Non-pigmented ciliary epithelial cell (primary cell): ENCODE results near the gene SMYD5.
"Not testable (repeated sequence)": the region's sequence is repeated elsewhere in the genome, so short reads cannot be mapped to it uniquely, and the experiment has no call there.

Experiments
- DNase-seq: peaks from one replicate; pipeline ENCODE4 v3.0.0-alpha.2; 2010; ENCODE audit warnings: low read depth

Gene SMYD5

GRCh38 chr2:73259704-73260337, 45.8 kb downstream of the SMYD5 start:
- DNase-seq, result no peak

GRCh38 chr2:73260338-73260984, 46.4 kb downstream of the SMYD5 start:
- no peak for DNase-seq

GRCh38 chr2:73262108-73262651, 48.1 kb downstream of the SMYD5 start:
- DNase-seq, result no peak

- not testable (repeated sequence) for DNase-seq
These were observed 48.8 kb downstream of the SMYD5 start for GRCh38 chr2:73262691-73263429.

GRCh38 chr2:73263540-73264331, 49.7 kb downstream of the SMYD5 start:
- no peak for DNase-seq

- DNase-seq, result no peak
These were observed 50.2 kb downstream of the SMYD5 start for GRCh38 chr2:73264332-73264606.

GRCh38 chr2:73264783-73265182, 50.7 kb downstream of the SMYD5 start:
- no peak for DNase-seq

- no peak for DNase-seq
These were observed 51.4 kb downstream of the SMYD5 start for GRCh38 chr2:73265298-73266060.

- no peak for DNase-seq
These were observed 52.2 kb downstream of the SMYD5 start for GRCh38 chr2:73266061-73266901.

GRCh38 chr2:73267008-73267407, 53.0 kb downstream of the SMYD5 start:
- no peak for DNase-seq

- DNase-seq, result no peak
These were observed 54.4 kb downstream of the SMYD5 start for GRCh38 chr2:73268366-73268829.

- no peak for DNase-seq
These were observed 55.0 kb downstream of the SMYD5 start for GRCh38 chr2:73268830-73269685.

- no peak for DNase-seq
These were observed 55.8 kb downstream of the SMYD5 start for GRCh38 chr2:73269686-73270465.

GRCh38 chr2:73272270-73272669, 58.2 kb downstream of the SMYD5 start:
- no peak for DNase-seq
